Uterus (tissue), 4 donors: ENCODE measurements around the gene SARS1. TPM values are rescaled to one million over a fixed set of nuclear protein-coding genes. Genes with fewer than 3 reads are reported as not detected.

Experiments used
- DNase-seq, 2 donors: peaks; one replicate each; pipeline ENCODE4 v3.0.0-alpha.2; 2019 to 2020
- H3K27ac ChIP-seq, 2 donors: fragments of 200-600 bp; sonication (generic); 1 replicate in 1 of 2; 2 replicates in 1 of 2; pipeline ENCODE4 v1.5.1; 2016 to 2018
- H3K27me3 ChIP-seq, 2 donors: fragments of 200-600 bp; sonication (generic); one replicate each; pipeline ENCODE4 v1.5.1; 2018 to 2019; ENCODE audit warnings: control low read depth in 1 of 2
- H3K36me3 ChIP-seq, 2 donors: fragments of 200-600 bp; sonication (generic); one replicate each; pipeline ENCODE4 v1.5.1; 2019; ENCODE audit warnings: control low read depth in 1 of 2
- H3K4me1 ChIP-seq, 2 donors: fragments of 200-600 bp; sonication (generic); one replicate each; pipeline ENCODE4 v1.5.1; 2018 to 2019; ENCODE audit warnings: control low read depth in 1 of 2
- H3K4me3 ChIP-seq, 2 donors: fragments of 200-600 bp; sonication (generic); 1 replicate in 1 of 2; 2 replicates in 1 of 2; pipeline ENCODE4 v1.5.1; 2018 to 2019; ENCODE audit warnings: mild to moderate bottlenecking in 1 of 2
- H3K9me3 ChIP-seq, 2 donors: fragments of 200-600 bp; sonication (generic); one replicate each; pipeline ENCODE4 v1.5.1; 2019; ENCODE audit warnings: control low read depth in 1 of 2
- POLR2A ChIP-seq, 2 donors: fragments of 450-650 bp; IDR thresholded peaks; one replicate each; pipeline ENCODE4 v1.6.1; 2016; ENCODE audit warnings: antibody characterized with exemption in 2 of 2, mild to moderate bottlenecking in 1 of 2, moderate library complexity in 1 of 2
- intact Hi-C: fragments of 100-400 bp; cut with DNase I; formaldehyde crosslinking; loops from one replicate; pipeline ENCODE4 v1.15.1; 2023; ENCODE audit warnings: low total_unique reads
- total RNA-seq, 4 donors: library from RNA; depleted of rRNA in 3 of 4; stranded (reverse); fragments of >200 nt in 3 of 4; gene quantifications; one replicate each; pipeline versions ENCODE4 v1.1.0 to v1.2.4, GENCODE V29; 2014 to 2023
- TF ChIP-seq, protein P1 (sequence below), 4 experiments: fragments of 200-600 bp in 2 of 4; fragments of 450-650 bp in 2 of 4; sonication (generic) in 2 of 4; IDR thresholded peaks; one replicate each; pipeline ENCODE4 v1.5.1; 2016 to 2019; ENCODE audit warnings: antibody characterized with exemption in 4 of 4, mild to moderate bottlenecking in 2 of 4, moderate library complexity in 1 of 4
- donor health status: DM: yes; HTN: yes; CAD: no.

Gene SARS1
- total RNA-seq, 4 donors from 2014 or later: 98.1 to 138 (median 112) TPM

DNA sequence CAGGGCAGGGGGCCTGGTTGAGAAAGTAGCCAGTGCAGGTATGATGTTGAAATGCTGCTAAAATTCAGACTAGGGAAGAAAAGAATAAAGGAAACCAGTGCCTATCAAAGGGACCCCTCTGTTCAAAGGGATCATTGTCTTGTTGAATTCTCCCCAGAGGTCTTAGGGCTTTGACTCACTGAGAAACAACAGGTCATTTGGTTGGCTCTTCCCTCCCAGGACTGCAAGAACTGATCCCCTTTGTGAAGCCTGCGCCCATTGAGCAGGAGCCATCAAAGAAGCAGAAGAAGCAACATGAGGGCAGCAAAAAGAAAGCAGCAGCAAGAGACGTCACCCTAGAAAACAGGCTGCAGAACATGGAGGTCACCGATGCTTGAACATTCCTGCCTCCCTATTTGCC lies 23.8 kb downstream of the SARS1 start:
- no peak overlapping the region for H3K27ac ChIP-seq
- intact Hi-C loops: no loop called here
- no peaks in the 10 kb centered on the region for H3K9me3 ChIP-seq
- TF ChIP-seq, protein P1, sequence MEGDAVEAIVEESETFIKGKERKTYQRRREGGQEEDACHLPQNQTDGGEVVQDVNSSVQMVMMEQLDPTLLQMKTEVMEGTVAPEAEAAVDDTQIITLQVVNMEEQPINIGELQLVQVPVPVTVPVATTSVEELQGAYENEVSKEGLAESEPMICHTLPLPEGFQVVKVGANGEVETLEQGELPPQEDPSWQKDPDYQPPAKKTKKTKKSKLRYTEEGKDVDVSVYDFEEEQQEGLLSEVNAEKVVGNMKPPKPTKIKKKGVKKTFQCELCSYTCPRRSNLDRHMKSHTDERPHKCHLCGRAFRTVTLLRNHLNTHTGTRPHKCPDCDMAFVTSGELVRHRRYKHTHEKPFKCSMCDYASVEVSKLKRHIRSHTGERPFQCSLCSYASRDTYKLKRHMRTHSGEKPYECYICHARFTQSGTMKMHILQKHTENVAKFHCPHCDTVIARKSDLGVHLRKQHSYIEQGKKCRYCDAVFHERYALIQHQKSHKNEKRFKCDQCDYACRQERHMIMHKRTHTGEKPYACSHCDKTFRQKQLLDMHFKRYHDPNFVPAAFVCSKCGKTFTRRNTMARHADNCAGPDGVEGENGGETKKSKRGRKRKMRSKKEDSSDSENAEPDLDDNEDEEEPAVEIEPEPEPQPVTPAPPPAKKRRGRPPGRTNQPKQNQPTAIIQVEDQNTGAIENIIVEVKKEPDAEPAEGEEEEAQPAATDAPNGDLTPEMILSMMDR (IDR thresholded peaks at IDR 0.05): no peak
- no peak for TF ChIP-seq POLR2A (IDR thresholded peaks at IDR 0.05)
- no peaks in the 10 kb centered on the region for H3K27me3 ChIP-seq
- no peak overlapping the region for H3K4me3 ChIP-seq
- no peaks in the 10 kb centered on the region for H3K36me3 ChIP-seq
- H3K4me1 ChIP-seq: peaks cover 0 to 18% of the 10 kb centered on the region in 2 donors
- DNase-seq: no peak

DNA sequence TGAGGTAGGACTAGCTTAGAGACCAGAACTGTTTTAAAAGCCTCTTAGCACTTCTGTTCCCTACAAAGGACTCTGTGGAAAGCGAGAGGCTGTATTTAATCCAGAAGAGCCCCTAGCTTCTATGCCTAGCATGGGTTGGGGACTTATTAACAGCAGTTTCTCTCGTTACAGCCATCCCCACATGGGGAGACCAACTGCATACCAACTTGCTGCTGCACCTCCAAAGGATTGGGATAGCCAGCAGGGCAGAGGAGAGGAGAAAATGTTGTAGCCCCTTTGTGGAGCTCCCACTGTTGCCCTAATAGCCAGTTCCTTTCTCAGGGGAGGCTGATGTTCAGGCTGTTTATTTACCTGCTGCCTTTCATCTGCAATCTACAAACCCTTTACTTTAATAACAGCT lies 24.7 kb downstream of the SARS1 start:
- no peaks in the 10 kb centered on the region for H3K36me3 ChIP-seq

DNA sequence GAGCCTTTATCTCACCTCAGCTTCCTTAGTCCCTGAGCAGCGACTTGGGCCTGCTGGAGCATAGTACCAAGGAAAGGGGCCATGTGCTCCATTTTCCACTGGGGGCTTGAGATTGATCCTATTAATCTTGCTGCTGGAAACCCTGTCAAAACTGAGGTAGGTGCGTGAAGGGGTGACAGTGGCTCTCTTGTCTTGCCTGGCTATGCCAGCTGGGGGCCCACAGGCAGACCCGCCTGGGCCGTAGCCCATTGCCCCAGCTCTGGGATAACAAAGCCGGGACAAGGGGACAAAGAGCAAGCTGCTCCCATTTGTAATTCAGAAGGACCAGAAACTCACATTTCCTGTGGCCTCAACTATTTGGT lies 25.3 kb downstream of the SARS1 start:
- Histone ChIP-seq H3K4me1 (peaks cover 0 to 18% of the 10 kb centered on the region in 2 donors), H3K4me3 (no peak overlapping the region), H3K36me3 (no peaks in the 10 kb centered on the region), H3K27ac (no peak overlapping the region), H3K27me3 (no peaks in the 10 kb centered on the region), H3K9me3 (no peaks in the 10 kb centered on the region)
- intact Hi-C loops: no loop called here
- TF ChIP-seq POLR2A (IDR thresholded peaks at IDR 0.05): no peak
- TF ChIP-seq, protein P1 (IDR thresholded peaks at IDR 0.05): no peak
- no peak for DNase-seq

More for the DNA sequence above, 24.7 kb downstream of the SARS1 start:
- no peaks in the 10 kb centered on the region for H3K27me3 ChIP-seq
- TF ChIP-seq, protein P1 (IDR thresholded peaks at IDR 0.05): no peak
- no peak for TF ChIP-seq POLR2A (IDR thresholded peaks at IDR 0.05)
- no peak overlapping the region for H3K4me3 ChIP-seq
- no peak overlapping the region for H3K27ac ChIP-seq
- DNase-seq: no peak
- no peaks in the 10 kb centered on the region for H3K9me3 ChIP-seq
- intact Hi-C loops: no loop called here
- H3K4me1 ChIP-seq: peaks cover 0 to 18% of the 10 kb centered on the region in 2 donors

- Histone ChIP-seq H3K9me3 (no peaks in the 10 kb centered on the region), H3K27ac (peak overlapping the region; percentile 48 to 76), H3K4me3 (no peak overlapping the region), H3K36me3 (no peaks in the 10 kb centered on the region), H3K4me1 (peaks cover 0 to 18% of the 10 kb centered on the region in 2 donors), H3K27me3 (no peaks in the 10 kb centered on the region)
- intact Hi-C loops: no loop called here
- DNase-seq: no peak
- TF ChIP-seq, protein P1 (IDR thresholded peaks at IDR 0.05): peak in 2 of 4 experiments; percentile 38
- TF ChIP-seq POLR2A (IDR thresholded peaks at IDR 0.05): no peak
Observed at GRCh38 chr1:109239409-109240068, 25.8 kb downstream of the SARS1 start.

- H3K4me3 ChIP-seq: no peak overlapping the region
- TF ChIP-seq, protein P1 (IDR thresholded peaks at IDR 0.05): no peak
- no peak for TF ChIP-seq POLR2A (IDR thresholded peaks at IDR 0.05)
- no peaks in the 10 kb centered on the region for H3K27me3 ChIP-seq
- peak overlapping the region; percentile 48 to 76 for H3K27ac ChIP-seq
- intact Hi-C loops: no loop called here
- no peaks in the 10 kb centered on the region for H3K9me3 ChIP-seq
- H3K4me1 ChIP-seq: peaks cover 0 to 18% of the 10 kb centered on the region in 2 donors
- H3K36me3 ChIP-seq: no peaks in the 10 kb centered on the region
- peak; percentile 74 to 82 for DNase-seq
Observed at GRCh38 chr1:109240158-109241152, 26.7 kb downstream of the SARS1 start.
